Stimulated activated effector memory CD8-positive, alpha-beta T cell treated with anti-CD3 and anti-CD28 coated beads, Interleukin-12 subunit alpha, Interleukin-12 subunit beta, amount 100 ng/mL, for 72 hours (primary cell): ENCODE measurements around the gene MT1M.
"Not testable (repeated sequence)": the region's sequence is repeated elsewhere in the genome, so short reads cannot be mapped to it uniquely, and the experiment has no call there.

ENCODE experiments used
- ATAC-seq: fragments of 150-1000 bp; cut with Tn5 transposase; 2 replicates; pipeline ENCODE4 v1.10.0; 2021
- DNase-seq, 2 donors: peaks; one replicate each; pipeline ENCODE4 v3.0.0; 2021 to 2022; ENCODE audit warnings: low spot score in 2 of 2
- H3K27ac Mint-ChIP-seq: one replicate; pipeline ENCODE4 v1.8.0; 2022; ENCODE audit warnings: mild to moderate bottlenecking, mixed read lengths
- H3K36me3 Mint-ChIP-seq: one replicate; pipeline ENCODE4 v1.8.0; 2022; ENCODE audit warnings: mild to moderate bottlenecking, mixed read lengths
- H3K4me1 Mint-ChIP-seq: one replicate; pipeline ENCODE4 v1.8.0; 2022; ENCODE audit warnings: mixed read lengths
- H3K4me3 Mint-ChIP-seq: one replicate; pipeline ENCODE4 v1.8.0; 2022; ENCODE audit warnings: mild to moderate bottlenecking, mixed read lengths
- H3K9me3 Mint-ChIP-seq: one replicate; pipeline ENCODE4 v1.8.0; 2022; ENCODE audit warnings: mixed read lengths

The MT1M gene

GRCh38 chr16:56632156-56632847, at the start of gene MT1M:
MT1M (plus strand) TSS chr16:56632659; CDS start chr16:56632732, 73 bp downstream.
- peak within 1 kb of the TSS; percentile 60 for H3K4me3 Mint-ChIP-seq
- H3K36me3 Mint-ChIP-seq: no peaks in the 10 kb centered on the region

DNA sequence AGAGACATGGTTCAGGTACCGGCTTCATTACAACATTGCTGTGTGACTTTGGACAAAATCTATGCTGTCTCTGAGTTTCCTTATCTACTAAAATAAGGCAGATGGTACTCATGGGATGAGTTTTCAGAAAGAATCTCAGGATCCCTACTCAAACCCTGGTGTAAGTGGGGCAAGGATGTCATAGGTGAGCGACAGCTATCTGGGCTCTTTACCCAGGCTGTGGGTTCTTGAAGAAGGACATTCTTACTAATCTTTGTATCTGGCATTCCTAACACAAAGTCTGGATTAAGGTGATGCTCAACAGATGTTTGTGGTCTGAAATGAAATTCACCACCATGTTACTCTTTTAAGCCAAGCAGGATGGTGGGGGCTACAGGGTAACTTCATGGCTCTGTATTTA, 49.5 kb upstream of the MT1M start:
- H3K36me3 Mint-ChIP-seq, DNase-seq, H3K4me1 Mint-ChIP-seq, ATAC-seq, H3K4me3 Mint-ChIP-seq, H3K9me3 Mint-ChIP-seq, H3K27ac Mint-ChIP-seq: not testable (repeated sequence)

More at GRCh38 chr16:56632156-56632847, at the start of gene MT1M:
- Mint-ChIP-seq H3K9me3 (no peaks in the 10 kb centered on the region), H3K27ac (no peak within 1 kb of the TSS), H3K4me1 (peaks cover 23% of the 10 kb centered on the region)
- DNase-seq: no peak
- ATAC-seq: peak; percentile 42

- no peak for DNase-seq
- no peaks in the 10 kb centered on the region for H3K9me3 Mint-ChIP-seq
Measured at GRCh38 chr16:56583351-56584168, 48.9 kb upstream of the MT1M start.

GRCh38 chr16:56584276-56584675, 48.2 kb upstream of the MT1M start:
- H3K36me3 Mint-ChIP-seq: no peaks in the 10 kb centered on the region
- DNase-seq (no peak), ATAC-seq (no peak)
- H3K27ac Mint-ChIP-seq: no peak overlapping the region
- H3K4me1 Mint-ChIP-seq: peaks cover 5% of the 10 kb centered on the region
- H3K9me3 Mint-ChIP-seq: no peaks in the 10 kb centered on the region
- no peak overlapping the region for H3K4me3 Mint-ChIP-seq

More at GRCh38 chr16:56583351-56584168, 48.9 kb upstream of the MT1M start:
- no peak for ATAC-seq
- H3K27ac Mint-ChIP-seq: no peak overlapping the region
- H3K4me3 Mint-ChIP-seq: no peak overlapping the region
- H3K36me3 Mint-ChIP-seq: no peaks in the 10 kb centered on the region
- H3K4me1 Mint-ChIP-seq: no peaks in the 10 kb centered on the region

DNA sequence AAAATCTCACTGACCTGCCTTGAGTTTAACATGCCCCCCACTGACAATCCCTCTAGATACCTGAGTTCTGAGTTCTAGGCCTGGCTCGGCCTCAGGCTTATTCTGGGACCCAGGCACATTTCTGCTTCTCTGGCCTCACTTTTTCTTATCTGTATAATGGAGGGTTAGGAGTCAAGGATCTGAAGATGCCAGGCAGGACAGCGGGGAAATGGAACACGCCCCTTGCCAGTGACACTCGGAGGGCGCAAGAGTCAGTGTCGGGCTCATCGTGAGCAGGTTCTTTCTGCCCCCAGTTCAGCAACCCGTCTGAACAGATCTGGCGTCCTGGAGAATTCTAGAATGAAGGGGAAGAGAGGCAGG, 43.7 kb upstream of the MT1M start:
- H3K9me3 Mint-ChIP-seq: no peaks in the 10 kb centered on the region
- peak overlapping the region; percentile 78 for H3K4me3 Mint-ChIP-seq
- DNase-seq (no peak), ATAC-seq (no peak)
- H3K27ac Mint-ChIP-seq: no peak overlapping the region
- peaks cover 19% of the 10 kb centered on the region for H3K4me1 Mint-ChIP-seq
- H3K36me3 Mint-ChIP-seq: peaks cover 4% of the 10 kb centered on the region

GRCh38 chr16:56589141-56590039, 43.1 kb upstream of the MT1M start, which contains the start of gene MT3:
MT3 (plus strand) TSS chr16:56589528; CDS start chr16:56589591, 63 bp downstream.
- Mint-ChIP-seq H3K4me1 (peaks cover 19% of the 10 kb centered on the region), H3K9me3 (no peaks in the 10 kb centered on the region), H3K36me3 (peaks cover 4% of the 10 kb centered on the region), H3K4me3 (peak within 1 kb of the TSS; percentile 78), H3K27ac (no peak within 1 kb of the TSS)
- ATAC-seq (peak; percentile 75), DNase-seq (no peak)

GRCh38 chr16:56591377-56592060, 40.9 kb upstream of the MT1M start:
- Mint-ChIP-seq H3K4me1 (peaks cover 19% of the 10 kb centered on the region), H3K4me3 (no peak overlapping the region), H3K36me3 (peaks cover 4% of the 10 kb centered on the region), H3K9me3 (no peaks in the 10 kb centered on the region), H3K27ac (no peak overlapping the region)
- ATAC-seq (no peak), DNase-seq (no peak)

DNA sequence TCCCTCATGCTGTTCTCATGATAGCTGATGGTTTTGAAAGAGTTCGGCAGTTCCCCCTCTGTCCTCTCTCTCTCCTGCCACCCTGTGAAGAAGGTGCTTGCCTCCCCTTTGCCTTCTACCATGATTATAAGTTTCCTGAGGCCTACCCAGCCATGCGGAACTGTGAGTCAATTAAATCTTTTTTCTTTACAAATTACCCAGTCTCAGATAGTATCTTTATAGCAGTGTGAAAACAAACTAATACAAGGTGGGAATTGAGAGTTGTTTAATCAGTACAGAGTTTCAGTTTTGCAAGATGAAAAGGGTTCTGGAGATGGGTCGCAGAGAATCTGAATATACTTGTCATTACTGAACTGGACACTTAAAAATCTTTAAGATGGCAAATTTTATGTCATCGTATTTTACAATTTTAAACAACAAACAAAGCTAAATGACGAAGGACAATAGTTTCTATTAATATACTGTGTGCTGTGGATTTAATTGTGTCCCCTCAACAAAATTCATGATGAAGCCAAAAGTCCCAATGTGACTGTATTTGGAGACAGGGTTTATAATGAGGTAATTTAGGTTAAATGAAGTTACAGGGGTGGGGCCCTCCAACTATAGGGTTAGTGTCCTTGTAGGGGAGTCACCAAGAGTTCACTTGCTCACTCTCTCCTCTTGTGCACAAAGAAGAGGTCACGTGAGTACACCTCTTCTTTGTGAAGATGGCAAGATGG, 38.7 kb upstream of the MT1M start:
- H3K9me3 Mint-ChIP-seq: no peaks in the 10 kb centered on the region
- DNase-seq (no peak), ATAC-seq (no peak)
- peaks cover 17% of the 10 kb centered on the region for H3K4me1 Mint-ChIP-seq
- no peak overlapping the region for H3K4me3 Mint-ChIP-seq
- H3K27ac Mint-ChIP-seq: no peak overlapping the region
- peaks cover 4% of the 10 kb centered on the region for H3K36me3 Mint-ChIP-seq

GRCh38 chr16:56594292-56594619, 38.2 kb upstream of the MT1M start:
- Mint-ChIP-seq H3K27ac (no peak overlapping the region), H3K4me3 (no peak overlapping the region), H3K4me1 (peaks cover 13% of the 10 kb centered on the region), H3K9me3 (no peaks in the 10 kb centered on the region), H3K36me3 (peaks cover 4% of the 10 kb centered on the region)
- DNase-seq (no peak), ATAC-seq (no peak)

- no peak overlapping the region for H3K27ac Mint-ChIP-seq
- DNase-seq (no peak), ATAC-seq (peak; percentile 60)
- no peaks in the 10 kb centered on the region for H3K36me3 Mint-ChIP-seq
- no peak overlapping the region for H3K4me3 Mint-ChIP-seq
- H3K4me1 Mint-ChIP-seq: peaks cover 9% of the 10 kb centered on the region
- H3K9me3 Mint-ChIP-seq: no peaks in the 10 kb centered on the region
Measured at GRCh38 chr16:56600398-56600999, 32.0 kb upstream of the MT1M start.

DNA sequence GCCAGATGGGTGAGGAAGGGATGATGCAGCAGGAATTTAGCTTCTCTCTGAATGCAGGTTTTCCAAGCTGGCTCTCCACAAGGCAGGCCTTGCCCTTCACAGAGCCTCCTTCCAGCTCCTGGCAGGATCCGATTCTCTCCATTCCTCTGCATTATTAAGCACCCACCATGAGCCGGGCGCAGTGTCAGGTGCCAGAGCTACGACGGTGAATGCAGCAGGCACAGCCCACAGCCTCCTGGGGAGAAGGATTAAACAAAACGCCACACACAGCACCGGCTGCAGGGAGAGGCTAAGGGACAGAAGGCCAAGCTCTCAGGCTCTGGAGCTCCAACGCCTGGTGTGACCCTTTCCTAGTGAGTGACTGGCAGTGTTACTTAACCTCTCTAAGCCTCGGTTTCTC, 31.1 kb upstream of the MT1M start:
- H3K36me3 Mint-ChIP-seq: no peaks in the 10 kb centered on the region
- no peak overlapping the region for H3K27ac Mint-ChIP-seq
- ATAC-seq (no peak), DNase-seq (no peak)
- H3K9me3 Mint-ChIP-seq: no peaks in the 10 kb centered on the region
- H3K4me3 Mint-ChIP-seq: no peak overlapping the region
- H3K4me1 Mint-ChIP-seq: peaks cover 11% of the 10 kb centered on the region

DNA sequence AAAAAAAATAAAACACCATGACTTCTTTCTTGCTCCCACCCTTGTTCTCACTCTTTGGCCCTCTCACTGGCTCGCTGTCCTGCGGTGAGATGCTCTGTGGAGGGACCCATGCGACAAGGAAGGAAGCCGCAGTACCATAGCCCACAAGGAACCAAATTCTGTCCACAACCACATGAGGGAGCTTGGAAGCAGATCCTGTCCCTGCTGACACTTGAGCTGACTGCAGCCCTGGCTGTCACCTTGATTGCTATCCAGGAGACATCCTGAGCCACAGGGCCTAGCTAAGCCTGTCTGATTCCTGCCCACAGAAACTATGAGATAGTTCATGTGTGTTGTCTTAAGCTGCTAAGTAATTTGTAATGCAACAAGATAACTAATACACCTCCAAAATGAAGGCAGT, 28.9 kb upstream of the MT1M start:
- Mint-ChIP-seq H3K4me3 (no peak overlapping the region), H3K36me3 (no peaks in the 10 kb centered on the region), H3K27ac (no peak overlapping the region), H3K9me3 (no peaks in the 10 kb centered on the region), H3K4me1 (peaks cover 27% of the 10 kb centered on the region)
- no peak for ATAC-seq
- DNase-seq: no peak

GRCh38 chr16:56604966-56605365, 27.5 kb upstream of the MT1M start:
- Mint-ChIP-seq H3K4me1 (peaks cover 40% of the 10 kb centered on the region), H3K4me3 (no peak overlapping the region), H3K9me3 (no peaks in the 10 kb centered on the region), H3K36me3 (no peaks in the 10 kb centered on the region), H3K27ac (no peak overlapping the region)
- DNase-seq (no peak), ATAC-seq (no peak)

GRCh38 chr16:56605475-56605874, 27.0 kb upstream of the MT1M start:
- Mint-ChIP-seq H3K9me3 (no peaks in the 10 kb centered on the region), H3K4me1 (peaks cover 41% of the 10 kb centered on the region), H3K4me3 (no peak overlapping the region), H3K27ac (no peak overlapping the region), H3K36me3 (no peaks in the 10 kb centered on the region)
- no peak for DNase-seq
- no peak for ATAC-seq
